Adipocyte (in vitro differentiated cells): Measurements from ENCODE around the gene EEA1.

Source experiments
- DNase-seq: peaks from one replicate; pipeline ENCODE4 v3.0.0-alpha.2; 2015; ENCODE audit warnings: low read depth
- H3K27me3 ChIP-seq: replicated peaks from 2 replicates; pipeline ENCODE4 v1.7.0; 2013; ENCODE audit warnings: mild to moderate bottlenecking, low read length, moderate library complexity; ENCODE audit not compliant: control insufficient read depth, insufficient read depth
- H3K36me3 ChIP-seq: 2 replicates; pipeline ENCODE4 v1.7.0; 2013; ENCODE audit warnings: low read length, mild to moderate bottlenecking, moderate library complexity; ENCODE audit not compliant: control insufficient read depth, insufficient read depth, severe bottlenecking
- H3K4me1 ChIP-seq: 2 replicates; pipeline ENCODE4 v1.7.0; 2013; ENCODE audit warnings: mild to moderate bottlenecking, low read length, moderate library complexity; ENCODE audit not compliant: control insufficient read depth, insufficient read depth
- H3K4me3 ChIP-seq: 2 replicates; pipeline ENCODE4 v1.7.0; 2013; ENCODE audit warnings: mild to moderate bottlenecking, low read length, moderate library complexity
- H3K9ac ChIP-seq: 2 replicates; pipeline ENCODE4 v1.7.0; 2013; ENCODE audit warnings: mild to moderate bottlenecking, low read length, moderate library complexity
- H3K9me3 ChIP-seq: 2 replicates; pipeline ENCODE4 v1.7.0; 2013; ENCODE audit warnings: mild to moderate bottlenecking, low read length, moderate library complexity; ENCODE audit not compliant: control insufficient read depth

Gene EEA1

GRCh38 chr12:92730758-92731157, 198.3 kb downstream of the EEA1 start:
- no peaks in the 10 kb centered on the region for H3K9me3 ChIP-seq
- H3K9ac ChIP-seq: no peak overlapping the region
- H3K4me3 ChIP-seq: no peak overlapping the region
- peaks cover 16% of the 10 kb centered on the region for H3K4me1 ChIP-seq
- H3K27me3 ChIP-seq: no peaks in the 10 kb centered on the region
- no peak for DNase-seq
- no peaks in the 10 kb centered on the region for H3K36me3 ChIP-seq

- H3K9me3 ChIP-seq: peaks cover 3% of the 10 kb centered on the region
- no peaks in the 10 kb centered on the region for H3K27me3 ChIP-seq
- DNase-seq: peak; percentile 35
- peaks cover 7% of the 10 kb centered on the region for H3K4me1 ChIP-seq
- H3K9ac ChIP-seq: no peak overlapping the region
- H3K36me3 ChIP-seq: no peaks in the 10 kb centered on the region
- H3K4me3 ChIP-seq: no peak overlapping the region
Measured at GRCh38 chr12:92729773-92730305, 199.3 kb downstream of the EEA1 start.

GRCh38 chr12:92726850-92727249, 202.2 kb downstream of the EEA1 start:
- Histone ChIP-seq H3K4me1 (no peaks in the 10 kb centered on the region), H3K9me3 (peaks cover 9% of the 10 kb centered on the region), H3K9ac (no peak overlapping the region), H3K27me3 (no peaks in the 10 kb centered on the region), H3K36me3 (no peaks in the 10 kb centered on the region), H3K4me3 (no peak overlapping the region)
- DNase-seq: no peak

GRCh38 chr12:92722897-92723296, 206.2 kb downstream of the EEA1 start:
- H3K36me3 ChIP-seq: no peaks in the 10 kb centered on the region
- H3K9ac ChIP-seq: no peak overlapping the region
- H3K4me1 ChIP-seq: peaks cover 10% of the 10 kb centered on the region
- peaks cover 9% of the 10 kb centered on the region for H3K9me3 ChIP-seq
- no peaks in the 10 kb centered on the region for H3K27me3 ChIP-seq
- no peak for DNase-seq
- no peak overlapping the region for H3K4me3 ChIP-seq

- Histone ChIP-seq H3K9me3 (peaks cover 9% of the 10 kb centered on the region), H3K36me3 (no peaks in the 10 kb centered on the region), H3K4me3 (no peak overlapping the region), H3K4me1 (peaks cover 14% of the 10 kb centered on the region), H3K9ac (no peak overlapping the region), H3K27me3 (no peaks in the 10 kb centered on the region)
- no peak for DNase-seq
Measured at GRCh38 chr12:92721656-92722055, 207.4 kb downstream of the EEA1 start.

GRCh38 chr12:92721130-92721529, 208.0 kb downstream of the EEA1 start:
- Histone ChIP-seq H3K4me3 (no peak overlapping the region), H3K9ac (no peak overlapping the region), H3K9me3 (peaks cover 9% of the 10 kb centered on the region), H3K36me3 (no peaks in the 10 kb centered on the region), H3K27me3 (no peaks in the 10 kb centered on the region), H3K4me1 (peaks cover 14% of the 10 kb centered on the region)
- DNase-seq: no peak
